Lung (tissue), 12 donors: ENCODE data around the gene FRRS1. TPM values are rescaled to one million over a fixed set of nuclear protein-coding genes. Genes with fewer than 3 reads are reported as not detected.
A peak's percentile ranks its signal among the peaks of the same experiment; 100 is the strongest.

ENCODE experiments used
- ATAC-seq: fragments of 200-7000 bp; cut with Tn5 transposase; one replicate; pipeline ENCODE4 v1.9.1; 2020; ENCODE audit warnings: moderate number of reproducible peaks; ENCODE audit not compliant: insufficient read depth, low FRiP score
- DNase-seq, 3 donors: peaks; one replicate each; pipeline ENCODE4 v3.0.0-alpha.2; 2013 to 2017
- H3K27ac ChIP-seq, 2 donors: one replicate each; pipeline ENCODE4 v1.5.1; 2013; ENCODE audit warnings: mild to moderate bottlenecking in 2 of 2, moderate library complexity in 2 of 2, control low read depth in 1 of 2, inconsistent platforms in 1 of 2, low read depth in 1 of 2, low read length in 1 of 2
- H3K27me3 ChIP-seq, 3 donors: one replicate each; pipeline ENCODE4 v1.5.1; 2013; ENCODE audit warnings: low read length in 2 of 3; ENCODE audit not compliant: control insufficient read depth in 3 of 3, insufficient read depth in 3 of 3
- H3K36me3 ChIP-seq, 4 donors: one replicate each; pipeline ENCODE4 v1.5.1; 2013; ENCODE audit warnings: low read length in 4 of 4, mild to moderate bottlenecking in 1 of 4, moderate library complexity in 1 of 4; ENCODE audit not compliant: control insufficient read depth in 4 of 4, insufficient read depth in 4 of 4
- H3K4me1 ChIP-seq, 5 donors: one replicate each; pipeline ENCODE4 v1.5.1; 2013; ENCODE audit warnings: low read length in 5 of 5, mild to moderate bottlenecking in 2 of 5, moderate library complexity in 1 of 5; ENCODE audit not compliant: control insufficient read depth in 5 of 5, insufficient read depth in 5 of 5
- H3K4me3 ChIP-seq: one replicate; pipeline ENCODE4 v1.5.1; 2013; ENCODE audit warnings: mild to moderate bottlenecking, control low read depth, moderate library complexity
- H3K9ac ChIP-seq, 2 donors: one replicate each; pipeline ENCODE4 v1.5.1; 2013; ENCODE audit warnings: low read length in 2 of 2, control low read depth in 1 of 2; ENCODE audit not compliant: insufficient read depth in 1 of 2
- H3K9me3 ChIP-seq, 4 donors: one replicate each; pipeline ENCODE4 v1.5.1; 2013; ENCODE audit warnings: low read length in 3 of 4, mild to moderate bottlenecking in 1 of 4, moderate library complexity in 1 of 4; ENCODE audit not compliant: control insufficient read depth in 4 of 4, insufficient read depth in 3 of 4
- CTCF ChIP-seq: IDR thresholded peaks from 2 replicates; pipeline ENCODE4 v1.5.1; 2012; ENCODE audit warnings: mild to moderate bottlenecking; ENCODE audit errors: control extremely low read depth, extremely low read depth
- WGBS, 2 donors: extraction: QIAGEN DNeasy Blood & Tissue Kit; methylation state at CpG; one replicate each; pipeline ENCODE4 v1.1.7; 2013; 5-methylcytosine and 5-hydroxymethylcytosine counted together
- polyA plus RNA-seq, 2 donors: library from polyadenylated mRNA; stranded (reverse); fragments of 200-250 nt; gene quantifications; one replicate each; pipeline ENCODE4 v1.2.1, GENCODE V29; 2013
- total RNA-seq, 2 donors: library from RNA; depleted of rRNA in 1 of 2; stranded (reverse); fragments of >200 nt in 1 of 2; gene quantifications; one replicate each; pipeline ENCODE4 v1.2.1, GENCODE V29; 2014 to 2021
- donor health status: control.
- donor health status: control.
- donor health status: Bipolar disorder and iron deficiency.
- donor health status: healthy.
- donor health status: DM: yes; HTN: yes; CAD: no.

The FRRS1 gene
- total and polyA plus RNA-seq, 4 donors, result 0.67 to 12.1 (median 7.4) TPM

- no peak for DNase-seq
- H3K4me1 ChIP-seq, result peaks cover 0 to 7% (median 0%) of the 10 kb centered on the region in 5 donors
Observed at GRCh38 chr1:99697580-99697979, 68.9 kb downstream of the FRRS1 start.

GRCh38 chr1:99696616-99697015 lies 69.8 kb downstream of the FRRS1 start:
- 60 to 93% methylated on average over 2 of the region's 2 CpGs for WGBS, 2 donors
- DNase-seq (no peak), ATAC-seq (no peak)
- H3K36me3 ChIP-seq, result peaks cover 0 to 10% (median 0%) of the 10 kb centered on the region in 4 donors
- TF ChIP-seq CTCF, result no peak
- H3K9ac ChIP-seq, result no peak overlapping the region
- H3K27ac ChIP-seq, result no peak overlapping the region
- no peak overlapping the region for H3K4me3 ChIP-seq
- H3K27me3 ChIP-seq, result no peaks in the 10 kb centered on the region
- H3K4me1 ChIP-seq, result peaks cover 0 to 14% (median 0%) of the 10 kb centered on the region in 5 donors
- H3K9me3 ChIP-seq, result peaks cover 0 to 3% (median 0%) of the 10 kb centered on the region in 4 donors

More at GRCh38 chr1:99697580-99697979, 68.9 kb downstream of the FRRS1 start:
- no peak for TF ChIP-seq CTCF
- H3K36me3 ChIP-seq, result peaks cover 0 to 10% (median 0%) of the 10 kb centered on the region in 4 donors
- no peaks in the 10 kb centered on the region for H3K27me3 ChIP-seq
- 85 to 90% methylated on average over 1 of the region's 1 CpG for WGBS, 2 donors
- no peak overlapping the region for H3K4me3 ChIP-seq
- no peak for ATAC-seq
- H3K9ac ChIP-seq, result no peak overlapping the region
- H3K27ac ChIP-seq, result no peak overlapping the region
- H3K9me3 ChIP-seq, result peaks cover 0 to 3% (median 0%) of the 10 kb centered on the region in 4 donors

- no peak for DNase-seq
- WGBS, 2 donors, result 65 to 70% methylated on average over 2 of the region's 2 CpGs
- peaks cover 0 to 14% (median 0%) of the 10 kb centered on the region in 5 donors for H3K4me1 ChIP-seq
- H3K9me3 ChIP-seq, result no peaks in the 10 kb centered on the region
- TF ChIP-seq CTCF, result no peak
- peak overlapping the region in 1 of 2 donors; percentile 66 for H3K27ac ChIP-seq
- no peaks in the 10 kb centered on the region for H3K27me3 ChIP-seq
- no peak for ATAC-seq
- H3K9ac ChIP-seq, result no peak overlapping the region
- H3K36me3 ChIP-seq, result peaks cover 0 to 37% (median 0%) of the 10 kb centered on the region in 4 donors
- H3K4me3 ChIP-seq, result no peak overlapping the region
Observed at GRCh38 chr1:99691175-99691574, 75.3 kb downstream of the FRRS1 start.
